Loucy (cell line): ENCODE data around the gene RPL28.

Source experiments
- H2AFZ ChIP-seq: fragments of 200-600 bp; sonication (generic); 2 replicates; pipeline ENCODE4 v1.6.0; 2016; ENCODE audit warnings: antibody characterized with exemption, mild to moderate bottlenecking, low read length, moderate library complexity
- H3F3A ChIP-seq: fragments of 200-600 bp; 2 replicates; pipeline ENCODE4 v1.6.0; 2016; ENCODE audit warnings: antibody characterized with exemption, low read depth, mild to moderate bottlenecking
- H3K27me3 ChIP-seq: fragments of 200-600 bp; sonication (generic); 2 replicates; pipeline ENCODE4 v1.6.1; 2014; ENCODE audit warnings: low read length, mild to moderate bottlenecking; ENCODE audit not compliant: insufficient read depth, poor library complexity, severe bottlenecking
- H3K36me3 ChIP-seq: fragments of 200-600 bp; sonication (generic); 2 replicates; pipeline ENCODE4 v1.6.1; 2016; ENCODE audit warnings: low read length; ENCODE audit not compliant: insufficient read depth
- H3K4me1 ChIP-seq: fragments of 200-600 bp; sonication (generic); 2 replicates; pipeline ENCODE4 v1.5.1; 2014; ENCODE audit warnings: low read length, mild to moderate bottlenecking; ENCODE audit not compliant: insufficient read depth, poor library complexity, severe bottlenecking
- H3K4me2 ChIP-seq: fragments of 200-600 bp; sonication (generic); 2 replicates; pipeline ENCODE4 v1.6.0; 2014; ENCODE audit warnings: antibody characterized with exemption, low read length, low read depth, mild to moderate bottlenecking; ENCODE audit not compliant: poor library complexity, severe bottlenecking
- H3K4me3 ChIP-seq: fragments of 200-600 bp; sonication (generic); 2 replicates; pipeline ENCODE4 v1.5.1; 2014; ENCODE audit warnings: low read length, mild to moderate bottlenecking, mixed read lengths; ENCODE audit not compliant: poor library complexity, severe bottlenecking
- H3K79me2 ChIP-seq: fragments of 200-600 bp; sonication (generic); 2 replicates; pipeline ENCODE4 v1.6.1; 2014; ENCODE audit warnings: low read length; ENCODE audit not compliant: insufficient read depth
- H3K9ac ChIP-seq: fragments of 200-600 bp; sonication (generic); 2 replicates; pipeline ENCODE4 v1.6.0; 2014; ENCODE audit warnings: mild to moderate bottlenecking, low read depth, low read length, moderate library complexity; ENCODE audit not compliant: poor library complexity, severe bottlenecking
- H3K9me2 ChIP-seq: fragments of 200-600 bp; sonication (generic); replicated peaks from 2 replicates; pipeline ENCODE4 v1.6.1; 2016; ENCODE audit warnings: low read depth, low read length, mixed read lengths
- H3K9me3 ChIP-seq: fragments of 200-600 bp; sonication (generic); 2 replicates; pipeline ENCODE4 v1.6.1; 2014; ENCODE audit warnings: mild to moderate bottlenecking, antibody characterized with exemption, low read length, low read depth; ENCODE audit not compliant: insufficient read depth
- H4K20me1 ChIP-seq: fragments of 200-600 bp; sonication (generic); 2 replicates; pipeline ENCODE4 v1.6.0; 2014; ENCODE audit warnings: antibody characterized with exemption, low read length, mild to moderate bottlenecking; ENCODE audit not compliant: insufficient read depth, poor library complexity, severe bottlenecking
- EZH2phosphoT487 ChIP-seq: fragments of 200-600 bp; IDR thresholded peaks from 2 replicates; pipeline ENCODE4 v1.6.1; 2018; ENCODE audit warnings: antibody characterized with exemption, mild to moderate bottlenecking, moderate library complexity, borderline replicate concordance
- TF ChIP-seq, protein P1 (sequence below): fragments of 200-600 bp; sonication (generic); conservative IDR thresholded peaks from 2 replicates; pipeline ENCODE4 v1.5.1; 2014; ENCODE audit warnings: mild to moderate bottlenecking, antibody characterized with exemption, low read length

The RPL28 gene

DNA sequence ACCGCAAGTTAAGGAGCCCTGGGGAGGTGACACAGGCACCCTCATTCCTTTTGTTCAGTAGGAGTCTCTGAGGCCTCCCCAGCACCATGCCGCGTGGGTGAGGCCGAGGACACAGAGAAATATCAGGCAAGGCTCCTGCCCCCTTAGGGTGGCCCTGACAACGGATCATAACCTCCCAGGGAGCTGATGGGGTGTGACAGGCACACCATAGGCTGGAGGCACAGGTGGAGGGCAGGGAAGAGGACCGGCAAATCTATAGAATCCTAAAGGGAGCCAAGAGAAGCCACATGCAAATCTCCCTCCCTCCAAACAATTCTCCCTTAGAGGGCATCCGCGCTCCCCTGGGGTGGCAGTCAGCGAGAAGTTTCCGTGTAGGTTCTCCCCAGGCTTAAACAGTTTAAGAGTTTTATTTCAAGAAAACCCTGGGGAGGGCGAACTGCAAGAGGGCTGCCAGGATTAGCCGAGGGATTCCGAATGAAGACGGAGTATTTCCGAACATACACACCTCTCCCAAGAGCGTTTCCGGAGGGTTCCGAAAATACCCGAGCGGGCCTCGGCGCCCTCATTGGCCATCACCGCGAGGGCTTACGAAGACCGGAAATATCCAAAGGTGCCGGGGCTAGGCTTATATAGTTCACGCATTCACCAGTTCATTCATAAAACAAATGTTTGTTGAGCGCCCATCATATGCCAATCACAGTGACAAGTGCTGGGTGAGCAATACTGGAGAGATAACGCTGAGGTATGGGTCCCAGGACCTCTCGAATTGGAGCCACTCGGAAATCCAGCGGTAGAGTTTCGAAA is 610 bp upstream of the RPL28 start:
- Histone ChIP-seq H2AFZ (peak overlapping the region; percentile 85), H3K79me2 (peaks cover 58% of the 10 kb centered on the region), H3K9ac (peak overlapping the region; percentile 99), H3K4me3 (peak overlapping the region; percentile 100), H3K9me3 (no peaks in the 10 kb centered on the region), H3K27me3 (no peaks in the 10 kb centered on the region), H3K4me1 (peaks cover 49% of the 10 kb centered on the region), H3K9me2 (no peaks in the 10 kb centered on the region), H3K36me3 (peaks cover 23% of the 10 kb centered on the region; the same call in 1 of the 2 replicates), H3K4me2 (peak overlapping the region; percentile 75), H4K20me1 (peaks cover 43% of the 10 kb centered on the region), H3F3A (no peaks in the 10 kb centered on the region)
- no peak for TF ChIP-seq EZH2phosphoT487
- TF ChIP-seq, protein P1, sequence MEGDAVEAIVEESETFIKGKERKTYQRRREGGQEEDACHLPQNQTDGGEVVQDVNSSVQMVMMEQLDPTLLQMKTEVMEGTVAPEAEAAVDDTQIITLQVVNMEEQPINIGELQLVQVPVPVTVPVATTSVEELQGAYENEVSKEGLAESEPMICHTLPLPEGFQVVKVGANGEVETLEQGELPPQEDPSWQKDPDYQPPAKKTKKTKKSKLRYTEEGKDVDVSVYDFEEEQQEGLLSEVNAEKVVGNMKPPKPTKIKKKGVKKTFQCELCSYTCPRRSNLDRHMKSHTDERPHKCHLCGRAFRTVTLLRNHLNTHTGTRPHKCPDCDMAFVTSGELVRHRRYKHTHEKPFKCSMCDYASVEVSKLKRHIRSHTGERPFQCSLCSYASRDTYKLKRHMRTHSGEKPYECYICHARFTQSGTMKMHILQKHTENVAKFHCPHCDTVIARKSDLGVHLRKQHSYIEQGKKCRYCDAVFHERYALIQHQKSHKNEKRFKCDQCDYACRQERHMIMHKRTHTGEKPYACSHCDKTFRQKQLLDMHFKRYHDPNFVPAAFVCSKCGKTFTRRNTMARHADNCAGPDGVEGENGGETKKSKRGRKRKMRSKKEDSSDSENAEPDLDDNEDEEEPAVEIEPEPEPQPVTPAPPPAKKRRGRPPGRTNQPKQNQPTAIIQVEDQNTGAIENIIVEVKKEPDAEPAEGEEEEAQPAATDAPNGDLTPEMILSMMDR = no peak

DNA sequence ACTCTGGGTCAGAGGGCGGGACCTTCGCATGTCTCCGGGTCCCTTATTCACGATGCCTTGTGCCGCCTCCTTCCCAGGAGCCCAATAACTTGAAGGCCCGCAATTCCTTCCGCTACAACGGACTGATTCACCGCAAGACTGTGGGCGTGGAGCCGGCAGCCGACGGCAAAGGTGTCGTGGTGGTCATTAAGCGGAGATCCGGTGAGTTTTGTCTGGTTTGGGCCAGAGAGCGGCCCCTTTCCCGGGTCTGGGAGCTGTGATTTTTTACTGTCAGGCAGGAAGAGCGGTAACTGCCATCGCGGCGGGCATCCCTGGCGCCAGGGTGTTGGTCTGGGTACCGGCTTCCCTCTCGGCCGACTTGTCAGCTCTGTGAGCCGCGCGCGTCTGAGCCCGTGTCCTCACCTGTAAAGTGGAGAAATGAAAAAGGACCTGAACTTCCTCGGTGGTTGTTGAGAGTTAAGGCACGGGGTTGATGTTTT is 800 bp downstream of the RPL28 start:
- TF ChIP-seq, protein P1 = no peak
- no peak for TF ChIP-seq EZH2phosphoT487
- no peak overlapping the region for H2AFZ ChIP-seq
- no peaks in the 10 kb centered on the region for H3K9me3 ChIP-seq
- peaks cover 60% of the 10 kb centered on the region for H3K79me2 ChIP-seq
- no peaks in the 10 kb centered on the region for H3K27me3 ChIP-seq
- peaks cover 49% of the 10 kb centered on the region for H3K4me1 ChIP-seq
- H3K9ac ChIP-seq = peak overlapping the region; percentile 99
- H3K36me3 ChIP-seq = peaks cover 23% of the 10 kb centered on the region; the same call in 1 of the 2 replicates
- no peaks in the 10 kb centered on the region for H3F3A ChIP-seq
- peak overlapping the region; percentile 100 for H3K4me2 ChIP-seq
- peak overlapping the region; percentile 100 for H3K4me3 ChIP-seq
- peaks cover 57% of the 10 kb centered on the region for H4K20me1 ChIP-seq
- no peaks in the 10 kb centered on the region for H3K9me2 ChIP-seq

DNA sequence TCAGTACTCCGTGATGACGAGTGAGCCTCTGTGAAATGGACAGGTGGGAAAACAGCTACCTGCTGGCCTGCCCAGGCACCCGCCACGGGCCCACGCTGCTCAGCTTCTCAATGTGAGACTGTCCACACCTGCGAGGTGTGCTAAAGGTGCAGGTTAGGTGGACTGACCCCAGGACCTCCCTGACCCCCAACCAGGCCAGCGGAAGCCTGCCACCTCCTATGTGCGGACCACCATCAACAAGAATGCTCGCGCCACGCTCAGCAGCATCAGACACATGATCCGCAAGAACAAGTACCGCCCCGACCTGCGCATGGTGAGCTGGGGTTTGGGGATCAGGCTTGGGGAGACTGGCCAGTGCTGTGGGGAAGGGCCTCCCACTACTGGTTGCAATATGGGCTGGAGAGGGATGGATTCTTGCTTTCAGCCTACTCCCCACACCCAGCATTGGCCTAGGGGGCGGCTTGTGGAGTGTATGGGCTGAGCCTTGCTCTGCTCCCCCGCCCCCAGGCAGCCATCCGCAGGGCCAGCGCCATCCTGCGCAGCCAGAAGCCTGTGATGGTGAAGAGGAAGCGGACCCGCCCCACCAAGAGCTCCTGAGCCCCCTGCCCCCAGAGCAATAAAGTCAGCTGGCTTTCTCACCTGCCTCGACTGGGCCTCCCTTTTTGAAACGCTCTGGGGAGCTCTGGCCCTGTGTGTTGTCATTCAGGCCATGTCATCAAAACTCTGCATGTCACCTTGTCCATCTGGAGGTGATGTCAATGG is 2.2 kb downstream of the RPL28 start:
- no peaks in the 10 kb centered on the region for H3K27me3 ChIP-seq
- no peak for TF ChIP-seq EZH2phosphoT487
- TF ChIP-seq, protein P1 = no peak
- H3K36me3 ChIP-seq = peaks cover 23% of the 10 kb centered on the region; the same call in 1 of the 2 replicates
- H3K79me2 ChIP-seq = peaks cover 52% of the 10 kb centered on the region
- H3K9me2 ChIP-seq = no peaks in the 10 kb centered on the region
- H3F3A ChIP-seq = no peaks in the 10 kb centered on the region
- H3K9ac ChIP-seq = peak overlapping the region; percentile 99
- H3K4me1 ChIP-seq = peaks cover 45% of the 10 kb centered on the region
- peak overlapping the region; percentile 100 for H3K4me3 ChIP-seq
- no peak overlapping the region for H2AFZ ChIP-seq
- H3K9me3 ChIP-seq = no peaks in the 10 kb centered on the region
- H3K4me2 ChIP-seq = peak overlapping the region; percentile 100
- peaks cover 58% of the 10 kb centered on the region for H4K20me1 ChIP-seq
